ENCODE measurements around the gene HAX1.
A peak's percentile ranks its signal among the peaks of the same experiment; 100 is the strongest.
"Not testable (repeated sequence)": the region's sequence is repeated elsewhere in the genome, so short reads cannot be mapped to it uniquely, and the experiment has no call there.

HAX1 gene

GRCh38 chr1:154272217-154272998, at the start of gene HAX1:
Gene HAX1 (plus strand): TSS chr1:154272629. CDS start chr1:154272724, 95 bp downstream.
- peak; percentile 88 for DNase-seq

GRCh38 chr1:154222918-154223317, 49.5 kb upstream of the HAX1 start:
- no peak for DNase-seq

GRCh38 chr1:154223621-154224020, 48.8 kb upstream of the HAX1 start:
- DNase-seq: no peak

GRCh38 chr1:154225370-154225769, 47.1 kb upstream of the HAX1 start:
- DNase-seq: no peak

- DNase-seq: not testable (repeated sequence)
These were observed 41.3 kb upstream of the HAX1 start for GRCh38 chr1:154231112-154231511.

GRCh38 chr1:154233127-154233526, 39.3 kb upstream of the HAX1 start:
- DNase-seq: not testable (repeated sequence)

GRCh38 chr1:154236855-154237254, 35.6 kb upstream of the HAX1 start:
- no peak for DNase-seq

- DNase-seq: no peak
These were observed 35.0 kb upstream of the HAX1 start for GRCh38 chr1:154237435-154237834.

GRCh38 chr1:154237880-154238506, 34.4 kb upstream of the HAX1 start:
- DNase-seq: no peak

- DNase-seq: no peak
These were observed 32.9 kb upstream of the HAX1 start for GRCh38 chr1:154239491-154239890.

- no peak for DNase-seq
These were observed 32.1 kb upstream of the HAX1 start for GRCh38 chr1:154240294-154240833.

GRCh38 chr1:154241703-154242351, 30.6 kb upstream of the HAX1 start:
- no peak for DNase-seq

- DNase-seq: no peak
These were observed 18.8 kb upstream of the HAX1 start for GRCh38 chr1:154253671-154254070.

GRCh38 chr1:154256686-154257085, 15.7 kb upstream of the HAX1 start:
- DNase-seq: no peak

- DNase-seq: no peak
These were observed 13.6 kb upstream of the HAX1 start for GRCh38 chr1:154258784-154259183.

GRCh38 chr1:154260127-154260526, 12.3 kb upstream of the HAX1 start:
- no peak for DNase-seq

GRCh38 chr1:154263465-154264332, 8.7 kb upstream of the HAX1 start:
- DNase-seq: no peak

GRCh38 chr1:154264454-154264853, 8.0 kb upstream of the HAX1 start:
- DNase-seq: no peak

GRCh38 chr1:154265586-154265985, 6.8 kb upstream of the HAX1 start:
- DNase-seq: no peak

GRCh38 chr1:154270833-154271232, 1.6 kb upstream of the HAX1 start:
- DNase-seq: no peak

GRCh38 chr1:154272999-154273563, 652 bp downstream of the HAX1 start:
- DNase-seq: no peak

GRCh38 chr1:154276797-154277196, 4.4 kb downstream of the HAX1 start:
- no peak for DNase-seq
